ENCODE measurements around the gene C6orf163. TPM values are rescaled to one million over a fixed set of nuclear protein-coding genes. Genes with fewer than 3 reads are reported as not detected.

The C6orf163 gene
- total RNA-seq, 1 experiment from 2014 or later = 1.2 TPM

- DNase-seq = no peak
- H3K23ac ChIP-seq (ENCODE audit: insufficient read length, low read depth, low read length) = no peak overlapping the region
- H3K27me3 ChIP-seq (ENCODE audit: insufficient read depth, low read length) = no peaks in the 10 kb centered on the region
- H4K20me1 ChIP-seq (ENCODE audit: control insufficient read depth, insufficient read depth, insufficient read length) = no peaks in the 10 kb centered on the region
- no peak overlapping the region for H4K5ac ChIP-seq (ENCODE audit: insufficient read length, low read depth, low read length)
- no peak overlapping the region for H2BK20ac ChIP-seq (ENCODE audit: low read depth, low read length, poor library complexity, severe bottlenecking)
- peaks cover 32 to 40% of the 10 kb centered on the region in 2 experiments for H3K4me1 Mint-ChIP-seq
- H3K4ac ChIP-seq (ENCODE audit: low read depth, low read length) = no peak overlapping the region
- H2BK120ac ChIP-seq (ENCODE audit: low read depth, low read length, poor library complexity, severe bottlenecking) = no peak overlapping the region
- H3K9ac ChIP-seq (ENCODE audit: extremely low read depth, insufficient read length, low read length) = no peak overlapping the region
- H4K91ac ChIP-seq (ENCODE audit: insufficient read length, low read depth, low read length) = no peak overlapping the region
- H3K27ac Mint-ChIP-seq = no peak overlapping the region
- no peaks in the 10 kb centered on the region; the same call in 1 of the 2 replicates for H3K4me1 ChIP-seq (ENCODE audit: insufficient read depth, low read length)
- H4K8ac ChIP-seq (replicated peaks; ENCODE audit: insufficient read length, low read depth, low read length) = no peak overlapping the region
- no peaks in the 10 kb centered on the region for H3K27me3 Mint-ChIP-seq (ENCODE audit: low read depth)
- no peak overlapping the region for H3K56ac ChIP-seq (ENCODE audit: insufficient read length, low read depth, low read length)
- H3K79me2 ChIP-seq (ENCODE audit: insufficient read depth, low read length) = no peaks in the 10 kb centered on the region
- no peak overlapping the region for H2BK15ac ChIP-seq (ENCODE audit: low read depth, low read length)
- H3K9me3 ChIP-seq (ENCODE audit: control insufficient read depth, low read depth, low read length) = no peaks in the 10 kb centered on the region
- no CpG with 5 or more reads among the region's 5 CpGs for WGBS (ENCODE audit: extremely low coverage, insufficient read length, low lambda C conversion rate)
- TF ChIP-seq, protein P1, sequence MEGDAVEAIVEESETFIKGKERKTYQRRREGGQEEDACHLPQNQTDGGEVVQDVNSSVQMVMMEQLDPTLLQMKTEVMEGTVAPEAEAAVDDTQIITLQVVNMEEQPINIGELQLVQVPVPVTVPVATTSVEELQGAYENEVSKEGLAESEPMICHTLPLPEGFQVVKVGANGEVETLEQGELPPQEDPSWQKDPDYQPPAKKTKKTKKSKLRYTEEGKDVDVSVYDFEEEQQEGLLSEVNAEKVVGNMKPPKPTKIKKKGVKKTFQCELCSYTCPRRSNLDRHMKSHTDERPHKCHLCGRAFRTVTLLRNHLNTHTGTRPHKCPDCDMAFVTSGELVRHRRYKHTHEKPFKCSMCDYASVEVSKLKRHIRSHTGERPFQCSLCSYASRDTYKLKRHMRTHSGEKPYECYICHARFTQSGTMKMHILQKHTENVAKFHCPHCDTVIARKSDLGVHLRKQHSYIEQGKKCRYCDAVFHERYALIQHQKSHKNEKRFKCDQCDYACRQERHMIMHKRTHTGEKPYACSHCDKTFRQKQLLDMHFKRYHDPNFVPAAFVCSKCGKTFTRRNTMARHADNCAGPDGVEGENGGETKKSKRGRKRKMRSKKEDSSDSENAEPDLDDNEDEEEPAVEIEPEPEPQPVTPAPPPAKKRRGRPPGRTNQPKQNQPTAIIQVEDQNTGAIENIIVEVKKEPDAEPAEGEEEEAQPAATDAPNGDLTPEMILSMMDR (conservative IDR thresholded peaks at IDR 0.05) = no peak
- H3K9me3 Mint-ChIP-seq = peaks cover 0 to 4% of the 10 kb centered on the region in 2 experiments; a peak in 2 of 5 replicates
- no peak overlapping the region for H3K27ac ChIP-seq (ENCODE audit: insufficient read length, low read depth, low read length)
- H3K4me2 ChIP-seq (ENCODE audit: insufficient read depth, insufficient read length, low read length) = no peak overlapping the region
- H2AK5ac ChIP-seq (ENCODE audit: insufficient read length, low read length) = no peak overlapping the region
- peaks cover 3 to 7% (median 6%) of the 10 kb centered on the region in 3 experiments; a peak in 6 of 7 replicates for H3K36me3 Mint-ChIP-seq (ENCODE audit: insufficient read depth in 1 of 3, low read depth in 3 of 3)
- H3K79me1 ChIP-seq (ENCODE audit: insufficient read depth, low read depth, low read length, poor library complexity, severe bottlenecking) = no peaks in the 10 kb centered on the region
- H2AFZ ChIP-seq (ENCODE audit: low read length) = no peak overlapping the region
- no peak overlapping the region for H3T11ph ChIP-seq (ENCODE audit: low read length)
- H2BK5ac ChIP-seq (ENCODE audit: insufficient read length, low read length) = no peak overlapping the region
- H2BK12ac ChIP-seq (ENCODE audit: insufficient read length, low read depth, low read length) = no peak overlapping the region
- H3K14ac ChIP-seq (ENCODE audit: insufficient read depth, low read length) = no peak overlapping the region
- H3K18ac ChIP-seq (ENCODE audit: insufficient read length, low read depth, low read length) = no peak overlapping the region
- no peak overlapping the region for H3K4me3 Mint-ChIP-seq
- peaks cover 2% of the 10 kb centered on the region for H3K23me2 ChIP-seq (ENCODE audit: insufficient read length, low read depth, low read length, poor library complexity, severe bottlenecking)
Observed at GRCh38 chr6:87333033-87333432, 11.6 kb upstream of the C6orf163 start.

All from H9 (cell line).